Transverse colon (tissue), 4 donors: ENCODE data around the gene OR10AD1. TPM values are rescaled to one million over a fixed set of nuclear protein-coding genes. Genes with fewer than 3 reads are reported as not detected.
A peak's percentile ranks its signal among the peaks of the same experiment; 100 is the strongest.

Experiments
- DNase-seq: peaks from one replicate; pipeline ENCODE4 v3.0.0-alpha.2; 2019
- H3K27ac ChIP-seq, 4 donors: fragments of 200-600 bp; sonication (generic); 2 replicates each; pipeline ENCODE4 v1.5.1; 2016 to 2018; ENCODE audit warnings: inconsistent platforms in 4 of 4
- H3K27me3 ChIP-seq: fragments of 200-600 bp; sonication (generic); 2 replicates; pipeline ENCODE4 v1.5.1; 2017; ENCODE audit warnings: inconsistent platforms
- H3K36me3 ChIP-seq, 4 donors: fragments of 200-600 bp; sonication (generic); 2 replicates each; pipeline ENCODE4 v1.5.1; 2017 to 2019; ENCODE audit warnings: inconsistent platforms in 4 of 4
- H3K4me1 ChIP-seq, 4 donors: fragments of 200-600 bp; sonication (generic); 2 replicates each; pipeline ENCODE4 v1.5.1; 2017 to 2020; ENCODE audit warnings: inconsistent platforms in 4 of 4
- H3K4me3 ChIP-seq, 4 donors: fragments of 200-600 bp; sonication (generic); 1 replicate in 1 of 4; 2 replicates in 3 of 4; pipeline versions ENCODE4 v1.5.1 to v1.6.1; 2017 to 2019; ENCODE audit warnings: inconsistent platforms in 4 of 4
- H3K9me3 ChIP-seq, 2 donors: fragments of 200-600 bp; sonication (generic); 2 replicates each; pipeline ENCODE4 v1.5.1; 2017 to 2019; ENCODE audit warnings: inconsistent platforms in 2 of 2
- CTCF ChIP-seq, 5 experiments: fragments of 200-600 bp in 3 of 5; fragments of 450-650 bp in 2 of 5; sonication (generic) in 3 of 5; IDR thresholded peaks; 1 replicate in 2 of 5; 2 replicates in 3 of 5; pipeline ENCODE4 v1.5.1; 2016 to 2017; ENCODE audit warnings: antibody characterized with exemption in 5 of 5, inconsistent platforms in 3 of 5, mild to moderate bottlenecking in 2 of 5, moderate library complexity in 1 of 5
- EP300 ChIP-seq: sonication (generic); formaldehyde crosslinking; IDR thresholded peaks from one replicate; pipeline ENCODE4 v1.6.1; 2017; ENCODE audit warnings: antibody characterized with exemption, low read depth
- POLR2A ChIP-seq: fragments of 450-650 bp; IDR thresholded peaks from one replicate; pipeline ENCODE4 v1.6.1; 2016; ENCODE audit warnings: antibody characterized with exemption, mild to moderate bottlenecking, moderate library complexity
- POLR2AphosphoS5 ChIP-seq, 3 donors: sonication (generic); formaldehyde crosslinking; IDR thresholded peaks; one replicate each; pipeline ENCODE4 v1.6.1; 2016; ENCODE audit warnings: antibody characterized with exemption in 3 of 3
- WGBS, 2 donors: methylation state at CpG; one replicate each; pipeline ENCODE4 v1.1.5; 2018; ENCODE audit warnings: low coverage in 1 of 2; 5-methylcytosine and 5-hydroxymethylcytosine counted together
- in situ Hi-C, 4 donors: fragments of 200-750 bp; cut with MboI; loops; one replicate each; pipeline versions ENCODE4 v1.15.0 to v1.15.1; 2017; ENCODE audit warnings: low sequenced_read_pairs in 3 of 4, low pct_ligation_motif_present in 1 of 4, low pct_unique_long_range_greater_than_20kb in 1 of 4
- intact Hi-C: fragments of 100-400 bp; cut with DNase I; formaldehyde crosslinking; loops from one replicate; pipeline ENCODE4 v1.15.1; 2023; ENCODE audit warnings: low total_unique reads
- total RNA-seq, 4 donors: library from RNA; depleted of rRNA; stranded (reverse); fragments of >200 nt; gene quantifications; one replicate each; pipeline ENCODE4 v1.1.0, GENCODE V29; 2016

OR10AD1 gene
- total RNA-seq, 4 donors from 2014 or later, result not detected

GRCh38 chr12:48182631-48183030 is 20.5 kb downstream of the OR10AD1 start:
- 6% methylated on average over 7 of the region's 7 CpGs; no CpG with 5 or more reads in 1 of the 2 donors for WGBS, 2 donors
- Histone ChIP-seq H3K9me3 (no peaks in the 10 kb centered on the region), H3K27me3 (peaks cover 72% of the 10 kb centered on the region), H3K36me3 (no peaks in the 10 kb centered on the region), H3K27ac (peak overlapping the region; percentile 21 to 57 (median 32)), H3K4me3 (peak overlapping the region in 3 of 4 donors; percentile 31 to 62 (median 54)), H3K4me1 (peaks cover 7 to 24% (median 16%) of the 10 kb centered on the region in 4 donors)
- no peak for DNase-seq
- in situ Hi-C loops (no loop called here), intact Hi-C loops (no loop called here)
- TF ChIP-seq EP300, result no peak
- no peak for TF ChIP-seq POLR2A
- TF ChIP-seq POLR2AphosphoS5 (IDR thresholded peaks at IDR 0.05), result no peak
- no peak for TF ChIP-seq CTCF (IDR thresholded peaks at IDR 0.05)

GRCh38 chr12:48180857-48181495 is 22.1 kb downstream of the OR10AD1 start:
- no peaks in the 10 kb centered on the region for H3K36me3 ChIP-seq
- DNase-seq, result no peak
- H3K4me1 ChIP-seq, result peaks cover 7 to 24% (median 16%) of the 10 kb centered on the region in 4 donors
- H3K27me3 ChIP-seq, result peaks cover 80% of the 10 kb centered on the region
- in situ Hi-C loops, result no loop called here
- no peak overlapping the region for H3K4me3 ChIP-seq
- TF ChIP-seq EP300, result no peak
- no peak for TF ChIP-seq POLR2AphosphoS5 (IDR thresholded peaks at IDR 0.05)
- no peak for TF ChIP-seq POLR2A
- no peak for TF ChIP-seq CTCF (IDR thresholded peaks at IDR 0.05)
- no peaks in the 10 kb centered on the region for H3K9me3 ChIP-seq
- WGBS, 2 donors, result 90 to 91% methylated on average over 2 of the region's 2 CpGs
- H3K27ac ChIP-seq, result no peak overlapping the region
- intact Hi-C loops, result no loop called here

GRCh38 chr12:48180424-48180823 is 22.7 kb downstream of the OR10AD1 start:
- Histone ChIP-seq H3K9me3 (no peaks in the 10 kb centered on the region), H3K4me3 (no peak overlapping the region), H3K36me3 (no peaks in the 10 kb centered on the region), H3K4me1 (peaks cover 7 to 24% (median 16%) of the 10 kb centered on the region in 4 donors), H3K27ac (no peak overlapping the region), H3K27me3 (peaks cover 78% of the 10 kb centered on the region)
- in situ Hi-C loops (no loop called here), intact Hi-C loops (no loop called here)
- WGBS, 2 donors, result 63 to 70% methylated on average over 1 of the region's 1 CpG
- no peak for DNase-seq
- TF ChIP-seq POLR2A (no peak), POLR2AphosphoS5 (IDR thresholded peaks at IDR 0.05) (no peak), CTCF (IDR thresholded peaks at IDR 0.05) (no peak), EP300 (no peak)

GRCh38 chr12:48179466-48179865 is 23.6 kb downstream of the OR10AD1 start:
- Histone ChIP-seq H3K27ac (no peak overlapping the region), H3K36me3 (no peaks in the 10 kb centered on the region), H3K4me3 (no peak overlapping the region), H3K9me3 (no peaks in the 10 kb centered on the region), H3K4me1 (peaks cover 7 to 23% (median 16%) of the 10 kb centered on the region in 4 donors), H3K27me3 (peaks cover 68% of the 10 kb centered on the region)
- intact Hi-C loops (no loop called here), in situ Hi-C loops (no loop called here)
- DNase-seq, result no peak
- TF ChIP-seq POLR2A, result no peak
- no peak for TF ChIP-seq POLR2AphosphoS5 (IDR thresholded peaks at IDR 0.05)
- TF ChIP-seq CTCF (IDR thresholded peaks at IDR 0.05), result no peak
- TF ChIP-seq EP300, result no peak
- WGBS, 2 donors, result 75 to 94% methylated on average over 1 of the region's 1 CpG
